Measurements from ENCODE around the gene F11. TPM values are rescaled to one million over a fixed set of nuclear protein-coding genes. Genes with fewer than 3 reads are reported as not detected.

Gene F11
- total and polyA plus RNA-seq, 2 of the 13 experiments (the other 11 are each of a cell fraction or from before 2014, with no cell fraction given), result 35.1 to 58.0 TPM

DNA sequence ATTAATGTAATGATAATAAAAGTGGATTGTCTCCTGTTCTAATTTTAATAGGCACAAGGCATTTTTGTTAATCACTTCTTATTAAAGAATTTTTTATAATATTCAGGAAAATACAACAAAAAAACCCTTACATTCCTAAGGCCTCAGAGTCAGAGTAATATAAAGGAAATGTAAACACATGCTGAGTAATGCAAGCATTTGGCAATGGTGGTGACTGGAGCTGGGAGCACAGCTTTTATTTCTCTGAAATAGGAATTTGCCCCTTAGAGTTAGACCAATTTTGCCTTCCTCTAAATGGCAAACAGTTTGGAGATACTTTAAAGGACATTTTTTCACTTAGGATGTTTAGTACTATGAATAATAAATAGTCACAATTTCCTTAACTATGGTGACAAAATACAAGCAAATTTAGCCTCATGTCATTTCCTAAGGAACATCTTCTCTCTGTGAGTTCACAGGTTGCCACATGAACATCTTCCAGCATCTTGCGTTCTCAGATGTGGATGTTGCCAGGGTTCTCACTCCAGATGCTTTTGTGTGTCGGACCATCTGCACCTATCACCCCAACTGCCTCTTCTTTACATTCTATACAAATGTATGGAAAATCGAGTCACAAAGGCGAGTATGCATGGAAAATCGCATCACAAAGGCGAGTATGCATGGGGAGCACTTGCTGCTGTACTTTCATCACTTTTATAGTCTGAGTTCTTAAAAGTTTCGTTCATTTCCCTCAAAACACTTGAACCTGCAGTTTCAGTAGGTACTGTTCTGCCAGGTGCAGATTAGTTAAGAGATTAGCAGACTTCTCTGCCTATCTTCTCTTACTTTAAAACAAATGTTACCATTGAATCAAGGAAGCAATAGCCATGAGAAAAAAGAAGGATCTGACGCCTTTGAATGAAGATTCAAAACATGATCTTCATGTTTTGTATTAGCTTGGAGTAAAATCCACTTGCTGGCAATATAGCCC is 15.9 kb upstream of the F11 start (continued):
- TF ChIP-seq, protein P1, sequence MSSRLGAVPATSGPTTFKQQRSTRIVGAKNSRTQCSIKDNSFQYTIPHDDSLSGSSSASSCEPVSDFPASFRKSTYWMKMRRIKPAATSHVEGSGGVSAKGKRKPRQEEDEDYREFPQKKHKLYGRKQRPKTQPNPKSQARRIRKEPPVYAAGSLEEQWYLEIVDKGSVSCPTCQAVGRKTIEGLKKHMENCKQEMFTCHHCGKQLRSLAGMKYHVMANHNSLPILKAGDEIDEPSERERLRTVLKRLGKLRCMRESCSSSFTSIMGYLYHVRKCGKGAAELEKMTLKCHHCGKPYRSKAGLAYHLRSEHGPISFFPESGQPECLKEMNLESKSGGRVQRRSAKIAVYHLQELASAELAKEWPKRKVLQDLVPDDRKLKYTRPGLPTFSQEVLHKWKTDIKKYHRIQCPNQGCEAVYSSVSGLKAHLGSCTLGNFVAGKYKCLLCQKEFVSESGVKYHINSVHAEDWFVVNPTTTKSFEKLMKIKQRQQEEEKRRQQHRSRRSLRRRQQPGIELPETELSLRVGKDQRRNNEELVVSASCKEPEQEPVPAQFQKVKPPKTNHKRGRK (CRISPR knock-in tag; IDR thresholded peaks at IDR 0.05), result no peak

DNA sequence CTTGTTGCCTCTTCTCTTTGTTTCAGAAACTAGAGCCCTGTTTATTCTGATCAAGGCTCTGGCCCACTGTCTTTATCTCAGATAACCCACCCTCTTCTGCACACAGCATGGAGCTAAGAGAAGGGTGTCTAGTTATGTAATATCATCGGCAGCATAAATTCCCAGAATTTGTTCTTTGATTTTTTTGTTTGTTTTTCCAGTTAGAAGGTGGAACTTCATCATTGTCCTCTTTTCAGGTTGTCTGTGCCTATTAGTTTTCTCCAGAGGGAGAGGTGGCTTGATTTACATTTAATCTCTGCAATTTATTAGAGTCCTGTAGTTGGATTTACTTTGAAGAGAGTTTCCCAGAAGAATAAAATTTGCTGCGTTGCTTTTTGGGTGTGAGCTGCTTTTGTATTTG is 15.2 kb upstream of the F11 start:
- no peak overlapping the region for H3K4me2 ChIP-seq (ENCODE audit: low read depth, low read length)
- POLR2A ChIA-PET, result interaction anchor here (1.2 to 2.1 kb wide), 3 partner anchors 9 to 16 kb away, joined by 3 to 22 read pairs (median 6); partner anchors contain the start of gene F11
- in situ Hi-C loops (cut with HindIII; ENCODE audit: extremely low pct_ligation_motif_present, low pct_unique_long_range_greater_than_20kb), result no loop called here

More for the DNA sequence above, 15.2 kb upstream of the F11 start:
- BruUV-seq (replicated peaks), result no TSS peak
- Histone ChIP-seq H3K9me3 (ENCODE audit: low read length) (no peaks in the 10 kb centered on the region), H3K27me3 (ENCODE audit: control insufficient read depth in 1 of 2, insufficient read depth in 2 of 2, low read length in 2 of 2) (no peaks in the 10 kb centered on the region), H3K27ac (ENCODE audit: extremely low read length, insufficient read depth, low read length) (no peak overlapping the region), H4K20me1 (ENCODE audit: insufficient read depth, low read length) (no peaks in the 10 kb centered on the region), H2AFZ (ENCODE audit: low read length) (no peak overlapping the region), H3K4me3 (replicated peaks in 1 of 3; ENCODE audit: insufficient read depth in 1 of 3, low read depth in 2 of 3, low read length in 3 of 3) (no peak overlapping the region), H3K36me3 (replicated peaks in 1 of 2; ENCODE audit: control insufficient read depth in 1 of 2, insufficient read depth in 2 of 2, low read length in 2 of 2) (no peaks in the 10 kb centered on the region), H3K9ac (ENCODE audit: insufficient read depth, low read depth, low read length) (no peak overlapping the region), H3K79me2 (ENCODE audit: insufficient read depth, low read length) (no peaks in the 10 kb centered on the region), H3K4me1 (ENCODE audit: insufficient read depth, low read length) (peaks cover 18% of the 10 kb centered on the region)
- CTCF ChIA-PET (ENCODE audit: low intra/inter-chr PET ratio, low total read pairs), result no interaction called here
- intact Hi-C loops (cut with micrococcal nuclease; ENCODE audit: unreplicated experiment), result no loop called here
- WGBS (ENCODE audit: low lambda C conversion rate), result 24% methylated on average over 2 of the region's 2 CpGs
- no peak for DNase-seq (ENCODE audit: low spot score)
- TF ChIP-seq SOX13 (IDR thresholded peaks at IDR 0.05) (no peak), SOX13 (CRISPR knock-in tag; conservative IDR thresholded peaks at IDR 0.05 in 1 of 2, IDR thresholded peaks at IDR 0.05 in 1 of 2) (0 out of 4 replicates have a peak, but pooled peaks of 1 of the 2 experiments have one; percentile 34), ZNF569 (CRISPR knock-in tag; IDR thresholded peaks at IDR 0.05; ENCODE audit: borderline replicate concordance) (no peak)
- no peak for ATAC-seq
- FAIRE-seq, result no peak

All from HepG2 (cell line).